Activated CD4-positive, alpha-beta T cell treated with anti-CD3 and anti-CD28 coated beads, Interleukin-10, Interleukin-2, amounts not matched to agents 100 ng/mL and 50 ng/mL, durations not matched to agents 16 hours and 8 hours (primary cell): Measurements from ENCODE around the gene IFNAR1.
"Not testable (repeated sequence)": the region's sequence is repeated elsewhere in the genome, so short reads cannot be mapped to it uniquely, and the experiment has no call there.

Experiments
- DNase-seq: peaks from one replicate; pipeline ENCODE4 v3.0.0-alpha.2; 2020

The IFNAR1 gene

GRCh38 chr21:33308586-33309490, 15.9 kb upstream of the IFNAR1 start:
- DNase-seq, result peak; percentile 10

- no peak for DNase-seq
These were observed 15.0 kb upstream of the IFNAR1 start for GRCh38 chr21:33309778-33310177.

DNA sequence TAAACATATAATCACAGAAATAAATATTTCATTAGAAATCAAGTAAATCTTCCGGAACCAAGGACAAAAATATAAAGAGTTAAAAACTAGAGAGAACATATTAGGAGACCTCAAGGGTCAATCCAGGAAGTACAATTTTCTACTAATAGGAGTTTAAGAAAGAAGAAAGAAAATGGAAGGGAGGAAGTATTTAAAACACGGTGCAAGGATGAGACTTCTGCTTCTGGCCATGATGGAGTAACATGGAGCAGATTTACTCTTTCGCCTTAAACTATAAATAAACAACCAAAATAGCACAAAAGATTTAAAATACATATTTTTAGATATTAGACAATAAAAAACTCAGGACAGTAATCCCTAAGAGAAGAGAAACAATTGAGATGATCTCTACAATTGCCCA, 12.6 kb upstream of the IFNAR1 start:
- no peak for DNase-seq

DNA sequence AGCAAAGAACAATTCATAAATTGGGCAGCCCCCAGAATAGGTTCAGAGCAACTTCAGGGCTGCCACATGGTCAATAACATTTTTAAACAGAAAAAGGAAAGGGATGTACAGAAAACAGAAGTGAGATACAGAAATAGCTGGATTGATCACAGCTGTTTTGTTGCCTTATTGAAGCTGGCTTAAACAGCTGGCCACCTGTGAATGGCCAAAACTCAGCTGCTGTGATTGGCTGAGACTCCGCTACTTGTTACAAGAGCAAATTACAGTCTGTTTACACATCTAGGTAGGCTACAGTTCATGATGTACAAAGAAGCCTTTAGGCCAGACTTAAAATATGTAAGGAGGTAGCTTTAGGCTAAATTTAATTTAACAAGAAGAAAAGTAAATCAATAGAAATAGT, 11.6 kb upstream of the IFNAR1 start:
- no peak for DNase-seq

- no peak for DNase-seq
These were observed 11.2 kb upstream of the IFNAR1 start for GRCh38 chr21:33313611-33314010.

DNA sequence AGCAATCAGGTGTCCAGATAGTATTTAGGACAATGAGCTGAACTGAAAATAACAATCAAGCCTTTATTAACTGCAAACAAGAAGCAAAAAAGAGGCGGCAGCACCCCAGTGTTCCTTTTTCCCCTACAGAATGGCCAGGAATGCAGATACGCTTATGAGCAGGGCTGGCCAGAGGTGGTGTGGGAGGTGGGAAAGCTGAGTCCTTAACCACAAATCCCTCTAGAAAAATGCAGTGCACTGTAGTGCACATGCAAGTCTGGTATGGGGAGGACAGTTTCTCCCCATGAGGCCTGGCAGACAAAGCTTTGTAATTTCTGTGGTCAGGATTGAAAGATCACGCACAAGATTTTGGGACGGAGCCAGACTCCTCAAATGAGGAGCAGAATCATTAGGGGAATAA, 10.7 kb upstream of the IFNAR1 start:
- no peak for DNase-seq

GRCh38 chr21:33315946-33316710, 8.6 kb upstream of the IFNAR1 start:
- no peak for DNase-seq

- no peak for DNase-seq
These were observed 7.6 kb upstream of the IFNAR1 start for GRCh38 chr21:33317145-33317544.

GRCh38 chr21:33317786-33318486, 6.8 kb upstream of the IFNAR1 start:
- DNase-seq, result no peak

- not testable (repeated sequence) for DNase-seq
These were observed 3.8 kb upstream of the IFNAR1 start for GRCh38 chr21:33321005-33321404.

- DNase-seq, result not testable (repeated sequence)
These were observed 1.2 kb upstream of the IFNAR1 start for GRCh38 chr21:33323610-33324009.

DNA sequence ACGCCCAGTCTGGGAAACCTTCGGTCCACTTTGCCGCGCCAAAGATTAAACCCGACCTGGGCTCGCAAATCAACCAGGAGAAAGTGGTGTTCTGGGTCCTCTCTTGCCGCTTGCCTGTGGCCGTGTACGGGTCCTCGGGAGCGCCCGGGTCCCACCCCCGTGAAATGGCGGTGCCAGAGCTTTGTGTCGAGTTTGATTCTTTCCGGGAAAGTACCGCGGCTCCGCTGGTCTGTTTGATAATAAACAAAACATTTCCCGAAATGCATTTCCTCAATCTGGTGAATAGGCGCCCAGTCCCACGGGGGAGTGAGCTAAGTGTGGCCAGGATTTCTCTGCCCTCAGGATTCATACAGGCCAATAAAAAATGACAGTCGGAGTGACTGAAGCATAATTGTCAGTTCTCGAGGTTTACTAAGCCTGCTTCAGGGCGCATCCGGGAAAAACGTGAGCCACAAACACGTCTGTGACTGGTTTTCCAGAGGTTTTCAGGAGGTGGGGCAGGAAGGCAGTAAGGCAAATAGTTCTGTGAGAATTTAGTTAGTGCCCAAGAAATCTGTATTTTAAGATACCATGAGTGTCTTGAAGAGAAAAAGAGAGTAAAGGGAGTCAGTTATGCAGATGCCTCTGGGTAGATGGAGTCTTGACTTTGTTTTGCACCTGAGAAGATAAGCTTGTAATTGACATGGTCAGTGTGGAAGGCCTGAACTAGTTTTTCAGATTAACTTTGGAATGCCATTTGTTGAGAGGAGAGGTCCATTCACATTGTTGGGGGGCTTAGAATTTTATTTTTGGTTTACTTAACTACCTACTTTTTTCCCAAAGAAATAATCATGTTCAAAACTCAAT, 675 bp downstream of the IFNAR1 start:
- peak; percentile 68 for DNase-seq

DNA sequence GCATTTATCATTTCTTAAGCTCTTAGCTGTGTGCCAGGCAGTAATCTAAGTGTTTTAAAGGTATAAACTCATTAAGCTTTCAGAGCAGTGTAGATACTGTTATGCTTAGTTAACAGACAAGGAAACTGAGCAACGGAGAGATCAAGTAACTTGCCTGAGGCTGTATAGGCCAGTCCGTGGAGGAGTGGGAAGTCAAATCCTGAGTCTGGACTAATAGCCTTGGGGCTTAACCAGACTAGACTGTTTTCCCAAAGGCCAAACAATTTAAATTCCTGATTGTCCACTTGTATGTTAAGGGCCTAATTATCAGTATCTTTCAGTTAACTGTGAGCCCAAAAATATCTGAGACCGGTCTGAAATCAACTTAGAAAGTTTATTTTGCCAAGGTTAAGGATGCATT, 2.6 kb downstream of the IFNAR1 start:
- DNase-seq, result no peak

GRCh38 chr21:33327792-33328433, 3.1 kb downstream of the IFNAR1 start:
- no peak for DNase-seq

DNA sequence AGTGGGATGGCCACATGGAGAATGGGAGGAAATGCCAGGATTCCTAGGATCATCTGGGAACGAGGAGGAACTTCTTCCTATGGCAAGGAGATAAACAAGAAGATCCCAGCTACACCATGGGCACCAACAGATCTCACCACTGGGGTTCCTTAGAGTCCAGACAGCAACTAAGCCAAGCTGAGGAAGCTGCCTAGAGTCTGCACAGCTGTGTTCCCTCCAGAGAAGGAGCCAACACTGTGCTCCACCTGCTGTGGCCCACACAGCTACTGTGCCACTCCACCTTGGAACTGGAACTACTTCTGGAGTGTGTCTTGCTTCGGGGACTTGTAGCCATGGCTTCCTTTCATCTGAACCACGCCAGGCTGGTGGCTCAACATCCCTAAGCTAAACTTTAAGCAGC, 6.0 kb downstream of the IFNAR1 start:
- DNase-seq, result no peak

DNA sequence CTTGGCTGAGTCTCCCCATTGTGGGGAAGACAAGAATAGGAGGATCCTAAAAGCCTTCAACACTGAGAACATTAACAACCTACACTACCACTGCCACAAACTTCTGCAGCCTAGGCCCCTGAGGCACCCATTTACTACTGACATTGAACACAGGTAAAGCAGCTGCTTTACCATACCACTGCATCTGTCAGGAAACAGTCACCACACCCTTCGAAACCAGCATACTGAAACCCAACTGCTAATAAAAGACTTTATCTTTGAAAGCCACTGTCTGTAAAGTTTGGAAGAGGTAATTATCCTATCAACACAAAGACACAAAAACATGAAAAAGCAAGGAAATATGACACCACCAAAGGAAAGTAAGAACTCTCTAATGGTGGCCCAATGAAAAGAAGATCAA, 7.4 kb downstream of the IFNAR1 start:
- DNase-seq, result peak; percentile 9

DNA sequence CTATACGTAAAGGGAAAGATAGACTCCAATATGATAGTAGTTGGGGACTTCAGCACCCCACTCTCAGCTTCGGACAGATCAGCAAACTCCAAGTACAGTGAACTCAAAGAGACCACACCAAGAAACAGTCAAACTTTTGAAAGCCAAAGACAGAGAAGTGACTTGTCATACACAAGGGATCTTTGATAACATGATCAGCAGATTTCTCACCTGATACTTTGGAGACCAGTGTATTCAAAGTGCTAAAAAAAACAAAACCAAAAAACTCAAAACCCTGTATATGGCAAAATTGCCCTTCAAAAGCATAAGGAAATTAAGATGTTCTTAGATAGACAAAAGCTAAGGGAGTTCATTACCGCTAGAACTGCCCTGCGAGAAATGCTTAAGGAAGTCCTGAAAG, 9.4 kb downstream of the IFNAR1 start:
- DNase-seq, result no peak

DNA sequence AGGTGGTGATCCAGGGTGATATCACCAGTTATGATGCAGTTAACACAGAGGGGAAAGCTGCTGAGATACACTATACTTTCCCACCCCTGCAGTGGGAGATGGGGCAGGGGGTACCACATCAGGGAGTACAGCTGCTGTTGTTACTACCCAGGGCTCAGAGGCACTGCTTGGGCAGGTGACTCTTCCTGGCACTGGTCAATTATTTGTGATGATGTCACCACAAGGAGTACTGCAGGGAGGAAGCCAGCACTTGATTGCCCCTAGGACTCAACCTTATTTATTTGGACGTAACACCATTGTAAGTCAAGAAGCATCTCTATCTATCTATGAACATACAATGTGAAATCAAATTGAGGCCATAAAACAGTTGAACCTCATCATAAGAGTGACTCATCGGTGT, 10.1 kb downstream of the IFNAR1 start:
- DNase-seq, result no peak

DNA sequence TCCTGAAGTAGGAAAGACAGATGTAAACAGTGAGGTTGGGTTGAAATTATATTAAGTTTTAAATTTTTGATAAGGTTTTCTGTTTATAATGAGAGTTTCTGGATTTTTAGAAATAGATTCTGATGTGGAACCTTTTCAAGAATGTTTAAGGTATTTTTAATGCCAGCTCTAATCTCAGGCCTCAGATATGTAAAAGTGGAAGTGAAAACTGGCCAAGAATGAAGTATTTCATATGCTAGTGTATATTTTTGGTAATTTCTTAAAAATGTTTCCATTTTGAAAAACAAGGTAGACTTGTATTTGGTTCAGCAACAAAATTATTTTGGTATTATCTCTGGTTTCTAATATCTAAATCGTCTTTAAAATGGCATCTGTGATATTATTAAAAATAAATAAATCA, 14.4 kb downstream of the IFNAR1 start:
- DNase-seq, result no peak

GRCh38 chr21:33339918-33340317, 15.1 kb downstream of the IFNAR1 start:
- no peak for DNase-seq

DNA sequence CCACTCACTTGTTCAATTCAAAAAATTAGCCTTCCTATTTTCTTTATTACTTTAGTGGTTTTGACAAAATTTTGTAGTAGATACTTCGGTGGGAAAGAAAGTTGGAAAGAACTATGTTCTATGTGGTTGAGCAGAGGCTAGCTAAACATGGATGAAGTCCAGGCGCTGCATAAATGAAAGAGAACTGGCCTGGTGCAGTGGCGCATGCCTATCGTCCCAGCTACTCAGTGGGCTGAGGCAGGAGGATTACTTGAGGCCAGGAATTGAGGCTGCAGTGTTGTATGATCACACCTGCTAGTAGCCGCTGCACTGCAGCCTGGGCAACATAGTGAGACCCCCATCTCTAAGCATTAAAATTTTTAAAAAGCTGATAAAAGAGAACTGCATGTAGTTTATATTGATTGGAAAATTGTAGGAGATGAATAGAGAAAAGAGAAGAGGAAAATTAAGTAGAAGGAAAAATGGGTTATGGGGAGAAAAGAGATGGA, 21.0 kb downstream of the IFNAR1 start:
- no peak for DNase-seq

DNA sequence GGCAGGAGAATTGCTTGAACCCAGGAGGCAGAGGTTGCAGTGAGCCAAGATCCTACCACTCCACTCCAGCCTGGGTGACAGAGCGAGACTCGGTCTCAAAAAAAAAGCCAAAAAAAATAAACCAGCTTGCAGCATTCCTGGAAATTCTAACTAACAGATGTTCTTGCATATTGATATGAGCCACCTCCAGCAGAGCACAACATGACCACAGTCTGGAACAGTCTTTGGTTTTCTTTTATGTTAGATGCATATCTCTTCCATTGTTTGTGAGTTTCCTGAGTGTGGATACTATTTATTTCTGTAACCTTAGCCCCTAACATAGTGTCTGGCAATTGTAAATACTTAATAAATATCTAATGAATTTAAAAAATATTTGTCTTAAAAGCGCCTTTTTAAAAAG, 23.9 kb downstream of the IFNAR1 start:
- DNase-seq, result no peak
